Astrocyte of the spinal cord (primary cell): Measurements from ENCODE around the gene RBMX2.

ENCODE experiments used
- DNase-seq: peaks from one replicate; pipeline ENCODE4 v3.0.0; 2011; ENCODE audit warnings: low read depth, low spot score
- H3K4me3 ChIP-seq: 2 replicates; pipeline ENCODE4 v1.5.1; 2011; ENCODE audit warnings: low read depth, mild to moderate bottlenecking, low read length, moderate library complexity
- CTCF ChIP-seq: IDR thresholded peaks from 2 replicates; pipeline ENCODE4 v1.5.1; 2012; ENCODE audit warnings: low read depth, mild to moderate bottlenecking, low read length, inconsistent platforms
- in situ Hi-C: cut with HindIII; loops from 2 replicates; pipeline ENCODE4 v1.10.0; 2017; ENCODE audit warnings: low sequenced_read_pairs

Gene RBMX2

GRCh38 chrX:130444641-130445336, 43.0 kb downstream of the RBMX2 start:
- no peak for TF ChIP-seq CTCF
- DNase-seq: no peak
- H3K4me3 ChIP-seq: no peak overlapping the region
- in situ Hi-C loops: no loop called here

- no peak overlapping the region for H3K4me3 ChIP-seq
- no peak for DNase-seq
- TF ChIP-seq CTCF: no peak
- in situ Hi-C loops: no loop called here
Observed at GRCh38 chrX:130446974-130447373, 45.2 kb downstream of the RBMX2 start.
